ENCODE data around the gene CFAP251.
"Not testable (repeated sequence)": the region's sequence is repeated elsewhere in the genome, so short reads cannot be mapped to it uniquely, and the experiment has no call there.

GRCh38 chr12:121876080-121876447 lies 42.3 kb upstream of the CFAP251 start:
- TF ChIP-seq EZH2 (IDR thresholded peaks at IDR 0.05; ENCODE audit: low read length); CTCF (optimal IDR thresholded peaks at IDR 0.05 in 1 of 3, IDR thresholded peaks at IDR 0.05 in 1 of 3, conservative IDR thresholded peaks at IDR 0.05 in 1 of 3; ENCODE audit: extremely low read depth in 1 of 3, insufficient read depth in 2 of 3, low read length in 3 of 3): not testable (repeated sequence)
